ENCODE measurements around the gene EREG.

DNA sequence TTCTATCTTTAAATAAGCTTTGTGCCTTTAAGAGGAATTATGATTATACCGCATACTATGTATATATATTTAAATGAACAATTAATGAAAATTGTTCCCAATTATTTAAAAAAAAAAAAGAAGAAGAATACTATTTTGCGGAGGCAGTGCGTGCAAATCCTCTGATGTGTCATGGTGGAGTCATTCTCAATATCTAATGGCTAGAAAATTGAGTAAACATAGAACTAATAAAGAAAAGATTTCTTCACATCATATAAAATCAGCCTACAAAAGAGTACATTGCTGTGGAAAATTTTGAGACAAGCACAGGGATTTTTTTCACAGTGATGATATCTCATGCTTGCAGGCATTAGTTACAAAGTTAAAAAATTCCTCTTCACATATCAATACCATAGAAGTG, 2.6 kb upstream of the EREG start:
- TF ChIP-seq, protein P1, sequence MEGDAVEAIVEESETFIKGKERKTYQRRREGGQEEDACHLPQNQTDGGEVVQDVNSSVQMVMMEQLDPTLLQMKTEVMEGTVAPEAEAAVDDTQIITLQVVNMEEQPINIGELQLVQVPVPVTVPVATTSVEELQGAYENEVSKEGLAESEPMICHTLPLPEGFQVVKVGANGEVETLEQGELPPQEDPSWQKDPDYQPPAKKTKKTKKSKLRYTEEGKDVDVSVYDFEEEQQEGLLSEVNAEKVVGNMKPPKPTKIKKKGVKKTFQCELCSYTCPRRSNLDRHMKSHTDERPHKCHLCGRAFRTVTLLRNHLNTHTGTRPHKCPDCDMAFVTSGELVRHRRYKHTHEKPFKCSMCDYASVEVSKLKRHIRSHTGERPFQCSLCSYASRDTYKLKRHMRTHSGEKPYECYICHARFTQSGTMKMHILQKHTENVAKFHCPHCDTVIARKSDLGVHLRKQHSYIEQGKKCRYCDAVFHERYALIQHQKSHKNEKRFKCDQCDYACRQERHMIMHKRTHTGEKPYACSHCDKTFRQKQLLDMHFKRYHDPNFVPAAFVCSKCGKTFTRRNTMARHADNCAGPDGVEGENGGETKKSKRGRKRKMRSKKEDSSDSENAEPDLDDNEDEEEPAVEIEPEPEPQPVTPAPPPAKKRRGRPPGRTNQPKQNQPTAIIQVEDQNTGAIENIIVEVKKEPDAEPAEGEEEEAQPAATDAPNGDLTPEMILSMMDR (conservative IDR thresholded peaks at IDR 0.05; ENCODE audit: low read length): no peak
- TF ChIP-seq EZH2phosphoT487 (IDR thresholded peaks at IDR 0.05; ENCODE audit: borderline replicate concordance, low read depth, low read length): no peak
